ENCODE measurements around the gene CPA2. TPM values are rescaled to one million over a fixed set of nuclear protein-coding genes. Genes with fewer than 3 reads are reported as not detected.

CPA2 gene
- total RNA-seq, 1 donor from 2014 or later: 0.54 TPM

- Mint-ChIP-seq H3K4me1 (peaks cover 74% of the 10 kb centered on the region), H3K9me3 (no peaks in the 10 kb centered on the region), H3K36me3 (no peaks in the 10 kb centered on the region), H3K27ac (peak overlapping the region; percentile 91), H3K4me3 (peak overlapping the region; percentile 36), H3K27me3 (ENCODE audit: low read depth) (no peaks in the 10 kb centered on the region)
- DNase-seq (ENCODE audit: low spot score in 2 of 2, unreplicated experiment in 2 of 2): peak; percentile 72 to 77
- no peak for TF ChIP-seq CTCF (IDR thresholded peaks at IDR 0.05; ENCODE audit: unreplicated experiment)
Observed at GRCh38 chr7:130273081-130273932, 6.6 kb downstream of the CPA2 start.

GRCh38 chr7:130273933-130274255 lies 7.2 kb downstream of the CPA2 start:
- TF ChIP-seq CTCF (IDR thresholded peaks at IDR 0.05; ENCODE audit: unreplicated experiment): no peak
- no peaks in the 10 kb centered on the region for H3K36me3 Mint-ChIP-seq
- no peak for DNase-seq (ENCODE audit: low spot score in 2 of 2, unreplicated experiment in 2 of 2)
- peaks cover 80% of the 10 kb centered on the region for H3K4me1 Mint-ChIP-seq
- H3K9me3 Mint-ChIP-seq: no peaks in the 10 kb centered on the region
- peak overlapping the region; percentile 20 for H3K4me3 Mint-ChIP-seq
- peak overlapping the region; percentile 91 for H3K27ac Mint-ChIP-seq
- H3K27me3 Mint-ChIP-seq (ENCODE audit: low read depth): no peaks in the 10 kb centered on the region

GRCh38 chr7:130274296-130274695 lies 7.6 kb downstream of the CPA2 start:
- no peaks in the 10 kb centered on the region for H3K27me3 Mint-ChIP-seq (ENCODE audit: low read depth)

GRCh38 chr7:130274983-130275591 lies 8.4 kb downstream of the CPA2 start:
- no peak overlapping the region for H3K4me3 Mint-ChIP-seq
- H3K27ac Mint-ChIP-seq: peak overlapping the region; percentile 91
- H3K27me3 Mint-ChIP-seq (ENCODE audit: low read depth): no peaks in the 10 kb centered on the region
- no peaks in the 10 kb centered on the region for H3K36me3 Mint-ChIP-seq
- no peaks in the 10 kb centered on the region for H3K9me3 Mint-ChIP-seq
- TF ChIP-seq CTCF (IDR thresholded peaks at IDR 0.05; ENCODE audit: unreplicated experiment): no peak
- no peak for DNase-seq (ENCODE audit: low spot score in 2 of 2, unreplicated experiment in 2 of 2)
- H3K4me1 Mint-ChIP-seq: peaks cover 89% of the 10 kb centered on the region

More at GRCh38 chr7:130274296-130274695, 7.6 kb downstream of the CPA2 start:
- H3K27ac Mint-ChIP-seq: peak overlapping the region; percentile 91
- TF ChIP-seq CTCF (IDR thresholded peaks at IDR 0.05; ENCODE audit: unreplicated experiment): no peak
- H3K9me3 Mint-ChIP-seq: no peaks in the 10 kb centered on the region
- DNase-seq (ENCODE audit: low spot score in 2 of 2, unreplicated experiment in 2 of 2): no peak
- H3K4me1 Mint-ChIP-seq: peaks cover 84% of the 10 kb centered on the region
- H3K36me3 Mint-ChIP-seq: no peaks in the 10 kb centered on the region
- H3K4me3 Mint-ChIP-seq: no peak overlapping the region

GRCh38 chr7:130275826-130276297 lies 9.2 kb downstream of the CPA2 start:
- Mint-ChIP-seq H3K27me3 (ENCODE audit: low read depth) (no peaks in the 10 kb centered on the region), H3K4me1 (peaks cover 89% of the 10 kb centered on the region), H3K27ac (peak overlapping the region; percentile 91), H3K4me3 (no peak overlapping the region), H3K9me3 (no peaks in the 10 kb centered on the region), H3K36me3 (no peaks in the 10 kb centered on the region)
- no peak for TF ChIP-seq CTCF (IDR thresholded peaks at IDR 0.05; ENCODE audit: unreplicated experiment)
- no peak for DNase-seq (ENCODE audit: low spot score in 2 of 2, unreplicated experiment in 2 of 2)
